ENCODE results near the gene MTARC1.

MTARC1 gene

GRCh38 chr1:220810963-220811362 lies 24.2 kb downstream of the MTARC1 start:
- H3K4me3 ChIP-seq (ENCODE audit: low read depth, low read length), result no peak overlapping the region
- ChIA-PET CTCF (interaction anchor here (0.6 to 3.5 kb wide), 18 partner anchors 8 to 1645 kb away, joined by 3 to 38 read pairs (median 6); no protein-coding TSS in a partner anchor), POLR2A (no interaction called here)
- no peak for DNase-seq (ENCODE audit: low read depth, low spot score)
- TF ChIP-seq CTCF (IDR thresholded peaks at IDR 0.05; ENCODE audit: insufficient read depth, low read length, missing control alignments), result no peak

GRCh38 chr1:220811695-220812094 lies 25.0 kb downstream of the MTARC1 start:
- H3K4me3 ChIP-seq (ENCODE audit: low read depth, low read length), result no peak overlapping the region
- no peak for DNase-seq (ENCODE audit: low read depth, low spot score)
- TF ChIP-seq CTCF (IDR thresholded peaks at IDR 0.05; ENCODE audit: insufficient read depth, low read length, missing control alignments), result no peak
- POLR2A ChIA-PET, result no interaction called here
- CTCF ChIA-PET, result interaction anchor here (2.7 to 3.5 kb wide), 5 partner anchors 7 to 623 kb away, joined by 10 to 38 read pairs (median 22); no protein-coding TSS in a partner anchor

- TF ChIP-seq CTCF (IDR thresholded peaks at IDR 0.05; ENCODE audit: insufficient read depth, low read length, missing control alignments), result no peak
- DNase-seq (ENCODE audit: low read depth, low spot score), result no peak
- ChIA-PET POLR2A (no interaction called here), CTCF (interaction anchor here (0.6 kb wide), 1 partner anchor 1332 kb away, joined by 3 read pairs; no protein-coding TSS in a partner anchor)
- H3K4me3 ChIP-seq (ENCODE audit: low read depth, low read length), result no peak overlapping the region
Observed at GRCh38 chr1:220812308-220812707, 25.6 kb downstream of the MTARC1 start.

- TF ChIP-seq CTCF (IDR thresholded peaks at IDR 0.05; ENCODE audit: insufficient read depth, low read length, missing control alignments), result no peak
- CTCF ChIA-PET, result interaction anchor here (0.9 kb wide), 2 partner anchors 9 to 390 kb away, joined by 3 to 4 read pairs; no protein-coding TSS in a partner anchor
- no peak overlapping the region for H3K4me3 ChIP-seq (ENCODE audit: low read depth, low read length)
- DNase-seq (ENCODE audit: low read depth, low spot score), result no peak
- POLR2A ChIA-PET, result no interaction called here
Observed at GRCh38 chr1:220813013-220813412, 26.3 kb downstream of the MTARC1 start.

- H3K4me3 ChIP-seq (ENCODE audit: low read depth, low read length), result no peak overlapping the region
- CTCF ChIA-PET, result interaction anchor here (1.0 to 2.7 kb wide), 2 partner anchors 8 to 12 kb away, joined by 3 to 9 read pairs; no protein-coding TSS in a partner anchor
Observed at GRCh38 chr1:220815409-220815808, 28.7 kb downstream of the MTARC1 start.

GRCh38 chr1:220817907-220818306 lies 31.2 kb downstream of the MTARC1 start:
- CTCF ChIA-PET, result interaction anchor here (0.7 to 2.6 kb wide), 5 partner anchors 8 to 613 kb away, joined by 3 to 19 read pairs (median 3); no protein-coding TSS in a partner anchor
- DNase-seq (ENCODE audit: low read depth, low spot score), result no peak
- POLR2A ChIA-PET, result no interaction called here

More at GRCh38 chr1:220815409-220815808, 28.7 kb downstream of the MTARC1 start:
- no peak for DNase-seq (ENCODE audit: low read depth, low spot score)
- TF ChIP-seq CTCF (IDR thresholded peaks at IDR 0.05; ENCODE audit: insufficient read depth, low read length, missing control alignments), result no peak
- POLR2A ChIA-PET, result no interaction called here

More at GRCh38 chr1:220817907-220818306, 31.2 kb downstream of the MTARC1 start:
- no peak for TF ChIP-seq CTCF (IDR thresholded peaks at IDR 0.05; ENCODE audit: insufficient read depth, low read length, missing control alignments)
- H3K4me3 ChIP-seq (ENCODE audit: low read depth, low read length), result no peak overlapping the region

Data from AG04449 (cell line).